GM18870 (cell line): Measurements from ENCODE around the gene SCYGR7.
"Not testable (repeated sequence)": the region's sequence is repeated elsewhere in the genome, so short reads cannot be mapped to it uniquely, and the experiment has no call there.

ENCODE experiments used
- ATAC-seq: cut with Tn5 transposase; IDR thresholded peaks from one replicate; pipeline ENCODE4 v1.9.1; 2021; ENCODE audit warnings: moderate library complexity; ENCODE audit not compliant: unreplicated experiment

Gene SCYGR7

DNA sequence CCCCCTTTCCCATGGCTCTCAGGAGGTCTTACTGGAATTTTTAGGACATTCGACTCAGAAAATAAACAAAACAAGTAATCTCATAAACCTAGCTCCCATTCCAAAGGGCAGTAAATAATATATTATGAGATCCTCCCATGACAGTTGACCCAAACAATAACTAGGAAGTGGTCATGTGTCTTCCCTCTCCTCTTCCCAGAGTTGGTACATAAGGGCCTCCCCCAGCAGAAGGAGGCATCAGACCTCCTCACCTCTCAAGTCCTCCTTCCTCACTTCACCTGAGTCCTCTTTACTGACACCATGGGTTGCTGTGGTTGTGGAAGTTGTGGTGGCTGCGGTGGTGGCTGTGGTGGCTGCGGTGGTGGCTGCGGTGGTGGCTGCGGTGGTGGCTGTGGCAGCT lies at the start of gene SCYGR7:
SCYGR7 (plus strand) TSS at position 301 of the 400 bp plus-strand sequence; CDS start at position 301, 0 bp downstream.
- ATAC-seq: no peak

DNA sequence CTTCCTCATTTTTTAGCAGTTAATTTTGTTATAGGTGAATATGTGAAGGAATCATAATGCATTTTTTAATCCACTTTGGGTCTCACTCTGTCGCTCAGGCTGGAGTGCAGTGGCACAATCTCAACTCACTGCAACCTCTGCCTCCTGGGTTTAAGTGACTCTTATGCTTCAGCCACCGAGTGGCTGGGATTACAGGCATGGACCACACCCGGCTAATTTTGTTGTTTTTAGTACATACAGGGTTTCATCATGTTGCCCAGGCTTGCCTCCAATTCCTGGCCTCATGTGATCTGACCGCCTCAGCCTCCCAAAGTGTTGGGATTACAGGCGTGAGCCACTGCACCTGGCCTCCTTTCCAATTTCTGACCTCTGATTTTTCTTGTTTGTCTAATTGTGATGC lies 43.9 kb upstream of the SCYGR7 start:
- no peak for ATAC-seq

- no peak for ATAC-seq
These were observed 40.9 kb upstream of the SCYGR7 start for GRCh38 chr2:227687189-227687588.

GRCh38 chr2:227696990-227697679 lies 31.0 kb upstream of the SCYGR7 start:
- ATAC-seq: no peak

DNA sequence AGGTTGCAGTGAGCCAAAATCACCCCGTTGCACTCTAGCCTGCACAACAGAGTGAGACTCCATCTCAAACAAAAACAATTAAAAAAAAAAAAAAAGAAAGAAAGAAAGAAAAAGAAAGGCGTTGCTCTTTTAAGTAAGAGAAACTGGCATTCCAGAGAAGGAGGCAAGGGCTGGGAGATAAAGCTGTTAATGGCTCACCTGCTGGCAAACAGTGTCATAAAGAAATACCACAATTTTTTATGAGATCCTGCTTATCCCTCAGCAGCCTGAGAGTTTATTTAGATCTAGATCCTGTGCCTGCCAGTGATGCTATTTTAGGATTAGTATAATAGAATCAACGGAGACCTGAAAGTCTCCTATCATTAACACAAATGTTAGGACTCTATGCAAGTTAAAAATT lies 26.6 kb upstream of the SCYGR7 start:
- ATAC-seq: no peak

DNA sequence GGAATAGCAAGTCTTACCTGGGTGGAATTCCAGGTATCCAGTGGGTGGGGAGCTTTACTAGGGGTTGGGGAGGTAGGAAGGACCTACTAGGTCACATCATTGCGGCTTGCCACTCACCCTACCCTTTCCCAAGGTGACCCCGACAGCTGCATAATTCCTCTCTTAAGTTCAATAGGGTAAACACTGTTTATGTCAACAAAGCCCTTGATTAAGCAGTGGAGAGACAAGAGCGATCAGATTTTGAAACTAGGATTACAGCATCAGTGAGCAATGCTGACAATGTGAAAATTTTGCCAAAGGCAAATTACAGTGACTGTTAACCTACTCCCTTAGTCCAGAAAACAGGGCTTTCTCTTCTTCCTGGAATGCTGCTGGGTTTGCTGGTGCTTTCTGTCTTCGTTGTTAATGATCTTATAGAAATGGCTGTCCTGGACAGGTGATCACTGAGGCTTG lies 24.8 kb upstream of the SCYGR7 start:
- no peak for ATAC-seq

DNA sequence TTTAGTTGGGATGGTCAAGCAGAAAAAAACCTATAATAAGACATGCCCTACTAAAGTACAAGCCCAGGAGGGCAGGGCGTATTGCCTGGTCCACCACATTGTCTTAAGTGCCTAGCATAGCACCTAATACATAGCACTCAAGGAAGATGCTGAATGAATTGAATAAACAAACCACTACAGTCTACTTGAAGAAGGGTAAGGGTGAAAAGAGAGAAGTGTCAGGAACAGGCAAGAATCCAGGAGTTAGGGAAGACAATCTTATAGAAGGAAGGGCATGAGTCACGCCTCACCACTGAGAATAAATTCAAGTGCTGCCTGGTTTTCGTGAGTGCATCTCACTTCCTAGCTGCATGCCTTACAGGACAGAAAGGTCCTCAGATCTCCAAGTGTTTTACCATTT lies 24.2 kb upstream of the SCYGR7 start:
- ATAC-seq: no peak

GRCh38 chr2:227706859-227707258 lies 21.3 kb upstream of the SCYGR7 start:
- ATAC-seq: no peak

DNA sequence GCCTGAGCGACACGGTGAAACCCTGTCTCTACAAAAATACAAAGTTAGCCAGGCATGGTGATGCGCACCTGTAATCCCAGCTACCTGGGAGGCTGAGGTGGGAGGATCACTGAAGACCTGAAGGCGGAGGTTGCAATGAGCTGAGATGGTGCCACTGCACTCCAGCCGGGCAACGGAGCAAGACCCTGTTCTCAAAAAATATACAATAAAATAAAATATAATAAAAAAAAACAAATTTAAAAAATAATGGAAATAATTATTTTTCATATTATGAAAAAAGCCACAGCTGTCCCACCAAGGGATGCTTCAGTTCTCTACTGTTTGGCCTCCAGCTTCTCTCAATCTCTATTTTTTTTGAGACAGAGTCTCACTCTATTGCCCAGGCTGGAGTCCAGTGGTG lies 20.7 kb upstream of the SCYGR7 start:
- no peak for ATAC-seq

DNA sequence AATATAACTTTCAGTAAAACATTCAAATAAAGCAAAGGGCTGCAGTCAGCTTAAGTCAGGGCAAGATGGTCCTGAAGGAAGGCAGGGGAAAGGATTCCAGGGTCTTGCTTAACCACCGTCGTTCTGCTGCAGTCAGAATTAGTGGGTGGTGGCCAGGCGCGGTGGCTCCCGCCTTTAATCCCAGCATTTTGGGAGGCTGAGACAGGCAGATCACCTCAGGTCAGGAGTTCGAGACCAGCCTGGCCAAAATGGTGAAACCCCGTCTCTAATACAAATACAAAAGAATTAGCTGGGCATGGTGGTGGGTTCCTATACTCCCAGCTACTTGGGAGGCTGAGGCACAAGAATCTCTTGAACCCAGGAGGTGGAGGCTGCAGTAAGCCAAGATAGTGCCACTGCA lies 17.1 kb upstream of the SCYGR7 start:
- ATAC-seq: no peak

GRCh38 chr2:227713291-227713690 lies 14.8 kb upstream of the SCYGR7 start:
- no peak for ATAC-seq

DNA sequence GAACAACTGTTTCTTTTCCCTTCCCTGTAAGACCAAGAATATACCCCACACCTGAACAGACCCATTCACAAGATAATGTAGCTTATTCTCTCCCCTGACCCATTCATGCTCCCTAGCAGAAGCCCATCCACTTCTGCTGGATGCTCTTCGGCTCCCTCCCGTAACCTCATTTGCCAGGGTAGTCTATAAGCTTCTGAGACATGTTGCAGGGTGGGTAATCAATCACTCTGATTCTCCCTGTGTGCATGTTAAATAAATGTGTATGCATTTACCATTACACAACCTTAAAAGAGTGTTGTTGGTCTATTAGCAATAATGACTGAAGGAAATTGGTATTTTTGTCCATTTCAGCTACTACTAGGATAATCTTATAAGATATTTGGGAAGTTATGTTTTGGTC lies 11.6 kb upstream of the SCYGR7 start:
- no peak for ATAC-seq

DNA sequence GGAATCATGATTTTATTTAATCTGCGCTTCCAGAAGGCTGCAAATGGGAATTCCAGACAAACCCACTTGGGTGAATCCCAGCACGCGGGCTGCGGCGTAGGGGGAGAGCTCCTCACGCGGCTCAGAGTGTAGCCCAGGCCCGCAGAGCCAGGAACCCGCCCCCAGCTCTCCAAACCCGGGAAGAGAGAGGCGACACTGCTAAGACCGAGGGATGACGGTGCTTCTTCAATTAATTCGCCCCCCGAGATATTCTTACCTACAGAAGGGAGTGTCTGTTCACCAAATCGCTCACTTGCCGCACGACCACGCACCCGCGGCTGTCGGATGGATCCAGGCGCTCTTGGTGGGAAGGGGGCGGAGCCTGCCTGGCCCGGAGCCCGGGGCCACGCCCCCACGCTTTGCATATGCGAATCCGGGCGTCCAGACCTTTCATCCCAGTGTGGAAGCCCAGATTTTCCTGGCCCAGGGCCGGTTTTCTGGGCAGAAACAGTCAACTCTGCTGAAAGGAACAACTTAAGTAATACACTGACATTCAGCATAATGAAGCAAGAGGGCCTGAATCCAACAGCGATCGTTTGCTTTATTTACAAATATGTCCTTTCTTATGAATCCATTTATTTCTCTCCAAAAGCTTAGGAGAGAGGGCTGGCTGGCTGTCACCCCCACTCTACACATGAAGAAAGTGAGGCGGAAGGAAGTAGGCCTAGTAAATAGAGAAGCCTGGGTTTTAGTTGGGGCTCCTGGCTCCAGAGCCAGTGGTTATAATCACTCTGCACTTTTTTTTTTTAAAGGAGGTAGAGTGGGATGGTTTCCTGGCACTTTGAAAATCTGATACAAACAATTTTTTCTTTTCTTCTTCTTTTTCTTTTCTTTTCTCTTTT lies 10.2 kb upstream of the SCYGR7 start, which contains the start of gene SLC19A3:
SLC19A3 (minus strand) TSS at position 342 of the 881 bp plus-strand sequence. CDS start 15,710 bp downstream, outside the sequence.
- ATAC-seq: no peak

- ATAC-seq: no peak
These were observed 8.5 kb upstream of the SCYGR7 start for GRCh38 chr2:227719641-227720040.

- no peak for ATAC-seq
These were observed 7.5 kb upstream of the SCYGR7 start for GRCh38 chr2:227720680-227721079.

DNA sequence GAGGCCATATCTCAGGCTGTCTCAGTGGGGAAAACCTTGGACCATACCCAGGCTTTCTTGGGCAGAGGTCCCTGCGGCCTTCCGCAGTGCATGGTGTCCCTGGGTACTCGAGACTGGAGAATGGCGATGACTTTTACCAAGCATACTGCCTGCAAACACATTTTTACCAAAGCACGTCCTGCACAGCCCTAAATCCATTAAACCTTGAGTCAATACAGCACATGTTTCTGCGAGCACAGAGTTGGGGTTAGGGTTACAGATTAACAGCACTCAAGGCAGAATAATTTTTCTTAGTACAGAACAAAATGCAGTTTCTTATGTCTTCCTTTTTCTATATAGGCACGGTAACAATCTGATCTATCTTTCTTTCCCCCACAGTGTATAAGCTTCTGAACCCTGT lies 5.3 kb upstream of the SCYGR7 start:
- not testable (repeated sequence) for ATAC-seq

GRCh38 chr2:227724394-227725039 lies 3.6 kb upstream of the SCYGR7 start, which contains the start of gene SCYGR6:
Gene SCYGR6, minus strand, starts transcription at chr2:227724757. Its CDS starts 0 bp downstream, at chr2:227724757.
- ATAC-seq: no peak

DNA sequence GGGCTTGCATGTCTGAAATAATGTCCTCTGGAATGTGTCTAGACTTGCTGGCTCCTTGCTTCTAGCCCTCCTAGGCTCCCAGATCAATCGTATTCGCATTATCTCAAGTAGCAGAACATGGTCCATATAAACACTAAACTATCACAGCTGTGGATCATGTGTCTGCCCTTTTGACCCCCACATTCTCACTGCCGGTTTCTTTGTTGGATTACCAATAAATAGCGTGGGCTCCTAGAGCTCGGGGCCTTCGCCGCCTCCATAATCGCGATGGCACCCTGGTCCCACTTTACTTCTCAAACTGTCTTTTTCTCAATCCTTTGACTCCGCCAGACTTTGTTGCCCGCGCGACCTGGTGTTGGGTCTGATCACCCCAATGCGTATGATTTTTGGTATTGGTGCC lies 11.2 kb downstream of the SCYGR7 start:
- no peak for ATAC-seq

DNA sequence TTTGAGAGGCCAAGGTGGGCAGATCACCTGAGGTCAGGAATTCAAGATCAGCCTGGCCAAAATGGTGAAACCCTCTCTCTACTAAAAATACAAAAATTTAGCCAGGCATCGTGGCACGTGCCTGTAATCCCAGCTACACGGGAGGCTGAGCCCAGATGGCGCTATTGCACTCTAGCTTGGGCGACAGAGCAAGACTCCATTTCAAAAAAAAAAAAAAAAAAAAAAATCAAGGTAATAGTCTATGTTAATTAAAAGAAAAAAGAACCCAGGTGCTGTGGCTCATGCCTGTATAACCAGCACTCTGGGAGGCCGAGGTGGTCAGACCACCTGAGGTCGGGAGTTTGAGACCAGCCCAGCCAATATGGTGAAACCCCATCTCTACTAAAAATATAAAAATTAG lies 12.6 kb downstream of the SCYGR7 start:
- ATAC-seq: not testable (repeated sequence)

DNA sequence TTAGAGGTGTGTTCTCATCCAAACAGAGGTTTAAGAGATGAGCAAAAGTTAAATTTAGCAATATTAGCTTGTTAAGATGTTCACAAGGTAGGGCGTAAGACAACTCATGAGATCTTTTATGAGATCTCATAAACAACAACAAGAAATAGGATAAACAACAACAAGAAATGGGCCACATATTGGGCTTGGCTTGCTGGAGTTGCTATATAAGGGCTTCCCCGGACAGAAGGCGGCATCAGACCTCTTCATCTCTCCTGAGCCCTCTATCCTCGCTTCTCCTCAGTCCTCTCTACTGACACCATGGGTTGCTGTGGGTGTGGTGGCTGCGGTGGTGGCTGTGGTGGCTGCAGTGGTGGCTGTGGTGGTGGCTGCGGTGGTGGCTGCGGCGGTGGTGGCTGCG lies 17.5 kb downstream of the SCYGR7 start, which contains the start of gene SCYGR8:
SCYGR8 (plus strand) TSS at position 301 of the 400 bp plus-strand sequence; CDS start at position 301, 0 bp downstream.
- no peak for ATAC-seq

GRCh38 chr2:227748079-227748478 lies 19.9 kb downstream of the SCYGR7 start:
- ATAC-seq: no peak
